Stimulated activated CD8-positive, alpha-beta memory T cell treated with anti-CD3 and anti-CD28 coated beads, Interleukin-2, amount 100 ng/mL, for 1 hour (primary cell): Measurements from ENCODE around the gene SLC7A6.

Experiments used
- DNase-seq, 2 donors: peaks; one replicate each; pipeline ENCODE4 v3.0.0-alpha.2; 2020; ENCODE audit warnings: low read depth in 2 of 2

SLC7A6 gene

GRCh38 chr16:68306633-68307032, 42.3 kb downstream of the SLC7A6 start:
- no peak for DNase-seq

DNA sequence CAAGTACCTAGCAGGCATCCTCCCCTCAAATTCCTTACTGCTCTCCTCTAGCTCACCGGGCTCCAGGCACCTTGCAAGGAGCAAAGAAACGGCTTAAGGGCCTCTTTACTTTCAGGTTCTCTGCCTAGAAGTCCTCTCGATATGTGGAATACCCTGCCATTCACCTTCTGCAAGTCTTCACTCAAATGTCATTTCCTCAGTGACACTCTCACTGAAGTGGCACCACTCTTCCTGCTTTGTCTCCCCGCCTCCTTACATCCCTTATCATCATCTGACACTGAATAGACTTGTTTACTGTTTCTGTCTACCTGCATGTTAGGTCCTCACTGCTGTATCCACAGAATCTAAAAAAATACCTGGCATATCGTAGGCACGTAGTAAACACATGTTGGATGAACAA, 45.5 kb downstream of the SLC7A6 start:
- no peak for DNase-seq

DNA sequence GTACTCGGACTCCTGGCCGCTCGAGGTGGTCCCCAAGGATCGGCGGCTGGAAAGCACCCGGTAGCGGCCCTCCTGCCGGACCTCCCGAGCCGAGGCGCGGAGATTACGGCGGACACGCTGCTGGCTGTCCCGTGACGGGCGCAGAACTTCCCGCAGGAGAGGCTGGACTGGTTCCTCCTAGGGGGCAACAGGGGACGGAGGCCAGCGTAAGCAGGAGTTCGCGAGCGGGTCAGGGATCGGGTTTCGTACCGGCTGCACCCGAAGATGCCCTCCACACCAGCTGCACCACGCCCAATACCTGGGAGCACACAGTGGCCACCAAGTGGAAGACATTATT, 46.1 kb downstream of the SLC7A6 start:
- no peak for DNase-seq

- DNase-seq, result peak; percentile 79 to 84
These were observed 46.6 kb downstream of the SLC7A6 start, which contains the start of the genes PRMT7 and SLC7A6OS for GRCh38 chr16:68310774-68311511. Gene PRMT7, plus strand, starts transcription at chr16:68311019. Its CDS starts 4,961 bp downstream, at chr16:68315980. Gene SLC7A6OS, minus strand, starts transcription at chr16:68310946. Its CDS starts 20 bp downstream, at chr16:68310926.

DNA sequence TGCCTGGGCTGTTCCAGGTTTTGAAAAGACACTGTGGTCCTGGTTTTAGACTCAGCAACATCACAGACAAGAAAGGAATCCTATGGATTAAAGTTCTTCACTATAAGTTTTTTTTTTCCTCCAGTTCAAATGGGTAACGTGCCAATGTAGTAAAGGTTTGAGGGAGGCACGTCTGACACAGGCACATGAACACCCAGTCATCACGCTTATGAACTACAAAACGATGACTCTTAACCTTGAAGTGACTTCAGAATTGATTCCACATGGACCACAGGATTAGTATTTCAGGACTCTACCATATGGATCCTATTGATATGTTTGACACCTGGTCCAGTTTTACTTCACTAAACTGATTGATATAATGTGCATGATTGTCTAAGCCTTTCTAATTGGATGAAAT, 48.8 kb downstream of the SLC7A6 start:
- DNase-seq, result no peak

GRCh38 chr16:68319185-68319908, 55.0 kb downstream of the SLC7A6 start:
- DNase-seq, result peak in 1 of 2 donors; percentile 4

- DNase-seq, result no peak
These were observed 60.0 kb downstream of the SLC7A6 start for GRCh38 chr16:68324336-68324735.

DNA sequence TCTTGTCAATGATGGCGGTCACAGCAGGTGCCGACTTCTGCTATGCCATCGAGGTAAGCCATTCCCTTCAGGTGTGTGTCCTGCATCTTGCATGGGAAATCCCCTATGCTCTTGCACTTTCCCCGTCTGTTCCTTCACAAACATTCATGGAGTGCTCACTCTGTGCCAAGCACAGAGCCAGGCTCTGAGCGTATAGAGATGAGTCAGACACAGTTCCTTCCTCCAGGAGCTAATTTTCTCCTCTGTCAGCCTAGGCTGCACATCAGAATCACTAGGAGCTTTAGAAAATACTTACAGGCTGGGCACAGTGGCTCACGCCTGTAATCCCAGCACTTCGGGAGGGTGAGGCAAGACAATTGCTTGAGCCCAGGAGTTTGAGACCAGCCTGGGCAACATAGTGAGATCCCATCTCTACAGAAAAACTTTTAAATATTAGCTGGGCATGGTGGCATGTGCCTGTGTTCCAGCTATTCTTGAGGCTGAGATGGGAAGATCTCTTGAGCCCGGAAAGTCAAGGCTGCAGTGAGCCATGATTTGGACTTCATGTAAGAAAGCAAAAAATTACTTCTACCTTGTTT, 60.5 kb downstream of the SLC7A6 start:
- DNase-seq, result no peak

- DNase-seq, result peak; percentile 55 to 59
These were observed 64.0 kb downstream of the SLC7A6 start for GRCh38 chr16:68328151-68328859.

GRCh38 chr16:68328860-68329390, 64.6 kb downstream of the SLC7A6 start:
- DNase-seq, result no peak

DNA sequence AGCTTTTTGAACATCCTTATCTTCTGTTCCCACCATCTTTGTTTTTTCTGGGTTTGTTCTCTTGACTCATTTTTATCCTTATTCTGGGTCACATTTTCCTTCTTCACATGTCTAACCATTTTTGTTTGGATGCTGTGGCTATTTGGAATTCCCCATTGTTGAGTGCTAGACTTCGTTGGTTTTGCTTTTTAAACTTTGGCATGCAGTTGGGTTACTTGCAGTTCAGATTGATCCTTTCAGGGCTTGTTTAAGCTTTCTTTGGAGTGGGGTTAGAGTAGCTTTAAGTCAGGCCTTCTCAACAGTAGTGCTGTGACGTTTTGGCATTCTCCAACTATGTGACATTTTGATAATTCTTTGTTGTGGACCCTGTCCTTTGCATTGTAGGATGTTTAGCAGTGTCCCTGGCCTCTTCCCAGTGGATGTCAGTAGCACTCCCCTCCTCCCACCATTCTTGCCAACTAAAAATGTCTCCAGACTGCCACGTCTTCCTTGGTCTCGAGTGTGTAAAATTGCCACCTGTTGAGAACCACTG, 67.6 kb downstream of the SLC7A6 start:
- no peak for DNase-seq

- DNase-seq, result no peak
These were observed 68.2 kb downstream of the SLC7A6 start for GRCh38 chr16:68332411-68333121.

DNA sequence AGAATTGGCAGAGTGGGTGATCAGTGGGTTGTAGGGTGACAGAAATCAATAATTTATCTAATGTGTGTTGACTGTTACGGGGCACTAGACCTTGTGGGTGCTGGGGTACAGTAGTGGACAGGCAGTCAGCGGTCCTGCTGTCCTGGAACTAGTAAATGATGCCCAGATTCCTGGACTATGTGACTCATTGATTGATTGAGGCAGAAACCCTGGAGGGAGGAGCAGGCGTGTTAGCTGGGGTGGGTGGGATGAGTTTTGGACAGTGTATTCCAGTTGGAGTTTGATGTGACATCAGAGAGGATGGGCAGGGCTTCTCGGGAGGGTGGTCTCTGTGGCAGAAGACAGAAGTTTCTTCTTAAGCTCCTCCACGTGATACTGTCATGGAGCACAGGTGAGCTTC, 70.8 kb downstream of the SLC7A6 start:
- DNase-seq, result no peak

DNA sequence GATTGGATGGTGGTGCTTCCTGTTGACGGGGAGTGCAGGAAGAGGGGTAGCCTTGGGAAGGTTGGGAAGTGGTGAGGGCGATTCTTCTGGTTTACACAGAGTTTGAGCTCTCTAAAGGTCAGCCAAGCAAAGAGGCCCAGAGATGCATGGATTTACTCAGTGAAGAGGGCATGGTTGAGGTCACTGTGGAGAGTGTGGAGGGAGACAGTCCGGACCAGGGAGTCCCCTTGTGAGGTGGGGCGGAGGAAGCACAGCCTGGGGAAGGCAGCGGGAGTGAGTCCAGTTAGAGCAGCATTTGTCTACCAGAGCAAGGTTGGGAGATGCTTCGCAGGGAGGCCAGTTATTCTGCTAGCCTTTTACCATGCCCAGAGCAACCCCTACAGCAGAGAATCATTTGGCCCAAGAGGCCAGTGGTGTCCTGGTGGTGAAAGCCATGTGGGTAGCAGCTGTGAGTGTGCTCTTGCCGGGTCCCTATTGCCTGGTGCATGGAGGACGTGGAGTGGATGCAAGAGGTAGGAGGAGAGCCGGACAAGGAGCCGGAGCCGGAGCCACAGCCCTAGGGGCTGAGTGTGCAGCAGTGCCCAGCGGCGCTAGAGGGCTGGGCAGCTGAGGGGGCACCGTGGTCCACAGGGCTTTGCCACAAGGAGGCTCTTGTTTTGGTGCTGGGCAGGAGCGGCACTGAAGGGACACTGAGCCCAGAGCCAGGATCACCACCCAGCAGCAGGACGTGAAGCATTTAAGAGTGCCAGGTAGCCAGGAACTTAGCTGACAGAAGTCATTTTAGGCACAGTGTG, 74.2 kb downstream of the SLC7A6 start:
- no peak for DNase-seq

DNA sequence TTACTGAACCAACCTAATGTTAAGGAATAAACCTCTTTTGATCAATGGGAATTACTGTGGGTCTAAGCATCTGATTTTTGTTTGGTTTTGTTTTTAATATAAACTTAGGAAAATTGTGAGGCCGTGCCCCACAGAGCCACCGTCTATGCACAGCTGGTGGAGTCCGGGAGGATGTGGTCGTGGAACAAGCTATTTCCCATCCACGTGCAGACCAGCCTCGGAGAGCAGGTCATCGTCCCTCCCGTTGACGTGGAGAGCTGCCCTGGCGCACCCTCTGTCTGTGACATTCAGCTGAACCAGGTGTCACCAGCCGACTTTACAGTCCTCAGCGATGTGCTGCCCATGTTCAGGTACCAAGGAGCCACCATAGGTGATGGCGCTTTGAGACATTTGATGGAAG, 74.9 kb downstream of the SLC7A6 start:
- no peak for DNase-seq

DNA sequence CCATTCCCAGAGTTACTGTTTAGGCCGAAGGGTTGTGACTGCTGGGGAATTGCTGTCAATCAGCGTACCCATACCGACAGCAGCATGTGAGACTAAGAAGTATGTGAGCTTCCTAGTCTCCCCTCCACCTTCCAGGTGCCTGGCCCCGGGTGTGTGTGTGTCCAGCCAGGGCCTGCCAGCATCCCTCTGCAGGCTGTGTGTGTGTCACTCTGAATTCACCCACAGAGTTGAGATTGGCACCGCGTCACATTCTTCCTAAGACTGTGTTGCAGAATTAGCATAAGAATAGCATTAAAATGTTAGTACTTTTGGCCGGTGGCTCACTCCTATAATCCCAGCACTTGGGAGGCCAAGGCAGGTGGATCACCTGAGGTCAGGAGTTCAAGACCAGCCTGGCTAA, 78.3 kb downstream of the SLC7A6 start:
- no peak for DNase-seq

DNA sequence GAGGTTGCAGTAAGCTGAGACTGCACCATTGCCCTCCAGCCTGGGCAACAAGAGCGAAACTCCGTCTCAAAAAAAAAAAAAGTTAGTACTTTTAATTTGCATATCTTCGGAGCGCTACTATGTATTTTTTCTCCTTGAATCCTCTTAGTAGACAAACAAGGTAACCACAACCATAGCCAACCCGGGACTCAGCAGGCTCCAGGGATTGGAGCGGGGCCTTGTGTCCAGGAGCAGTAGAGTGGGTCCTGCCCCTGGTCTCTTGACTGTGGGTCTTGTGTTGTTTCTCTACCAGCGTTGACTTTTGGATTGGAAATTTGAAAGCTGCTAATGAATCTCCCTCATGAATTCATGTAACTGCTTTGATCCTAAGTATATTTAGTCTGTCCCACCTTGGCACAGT, 78.8 kb downstream of the SLC7A6 start:
- no peak for DNase-seq

GRCh38 chr16:68344252-68344651, 79.9 kb downstream of the SLC7A6 start:
- DNase-seq, result no peak

DNA sequence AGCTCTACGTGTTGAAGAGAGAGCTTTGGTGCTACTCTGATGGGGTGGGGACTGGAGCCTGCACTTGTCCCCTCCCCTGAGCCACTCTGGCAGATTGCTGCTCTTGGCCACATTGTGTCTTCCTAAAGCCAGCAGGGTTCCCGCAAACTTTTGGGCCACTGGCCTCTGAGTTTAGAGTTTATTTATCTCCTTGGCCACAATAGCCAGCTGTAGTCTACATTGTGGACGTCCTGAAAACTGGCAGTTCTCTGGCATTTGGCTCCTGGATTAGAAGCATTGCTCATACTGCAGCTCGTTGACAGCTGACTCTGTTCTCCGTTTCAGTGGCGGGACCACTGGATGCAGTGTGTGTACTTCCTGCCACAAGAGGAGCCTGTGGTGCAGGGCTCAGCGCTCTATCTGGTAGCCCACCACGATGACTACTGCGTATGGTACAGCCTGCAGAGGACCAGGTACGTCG, 81.1 kb downstream of the SLC7A6 start:
- DNase-seq, result no peak

DNA sequence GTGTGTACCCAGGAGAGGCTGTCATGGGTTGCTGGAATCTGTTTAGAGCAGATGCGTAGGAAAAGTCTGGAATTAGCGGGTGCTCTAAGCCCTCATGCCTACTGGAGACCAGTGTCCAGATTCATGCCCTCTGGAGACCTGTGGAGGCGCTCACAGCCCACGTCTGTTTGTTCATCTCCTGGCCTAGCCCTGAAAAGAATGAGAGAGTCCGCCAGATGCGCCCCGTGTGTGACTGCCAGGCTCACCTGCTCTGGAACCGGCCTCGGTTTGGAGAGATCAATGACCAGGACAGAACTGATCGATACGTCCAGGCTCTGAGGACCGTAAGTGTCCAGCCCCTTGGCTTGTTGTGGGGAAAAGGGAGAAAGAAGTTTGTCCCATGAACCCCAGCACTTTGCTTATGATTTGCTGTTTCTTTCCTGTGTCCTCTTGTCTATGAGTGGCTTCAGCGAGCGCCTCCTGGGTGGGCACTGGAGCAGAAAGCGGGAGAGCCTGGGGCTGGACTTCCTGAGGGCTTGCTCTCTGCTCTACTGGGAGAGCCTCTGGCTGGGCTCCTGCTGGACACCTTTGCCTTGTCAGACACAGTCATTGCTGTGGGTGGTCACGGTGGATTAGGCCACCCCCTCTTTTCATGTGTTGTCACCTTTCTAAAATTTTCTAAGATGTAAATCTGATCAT, 81.8 kb downstream of the SLC7A6 start:
- DNase-seq, result no peak
